ENCODE measurements around the gene TBC1D28.

DNA sequence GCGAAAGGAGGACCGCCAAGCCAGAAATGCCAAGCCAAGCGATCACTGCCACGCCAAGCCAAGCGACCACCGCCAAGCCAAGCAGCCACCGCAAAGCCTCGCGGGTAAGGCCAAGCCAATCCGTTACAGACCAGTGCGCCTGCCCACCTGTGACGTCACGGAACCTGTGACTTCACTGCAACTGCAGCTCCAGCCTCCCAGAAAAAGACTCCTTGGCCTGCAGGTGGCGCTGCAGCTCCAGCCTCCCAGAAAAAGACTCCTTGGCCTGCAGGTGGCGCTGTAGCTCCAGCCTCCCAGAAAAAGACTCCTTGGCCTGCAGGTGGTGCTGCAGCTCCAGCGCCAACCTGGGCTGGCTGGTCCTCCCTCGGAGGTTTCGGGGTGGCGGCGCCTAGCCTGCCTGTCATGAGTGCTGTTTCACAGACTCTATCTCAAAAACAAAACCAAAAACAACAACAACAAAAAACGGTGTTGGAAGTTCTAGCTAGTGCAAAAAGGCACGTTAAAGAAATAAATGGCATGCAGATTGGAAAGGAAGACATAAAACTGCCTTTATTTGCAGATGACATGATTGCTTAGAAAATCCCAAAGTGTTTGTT is 18.6 kb downstream of the TBC1D28 start:
- TF ChIP-seq, protein P1, sequence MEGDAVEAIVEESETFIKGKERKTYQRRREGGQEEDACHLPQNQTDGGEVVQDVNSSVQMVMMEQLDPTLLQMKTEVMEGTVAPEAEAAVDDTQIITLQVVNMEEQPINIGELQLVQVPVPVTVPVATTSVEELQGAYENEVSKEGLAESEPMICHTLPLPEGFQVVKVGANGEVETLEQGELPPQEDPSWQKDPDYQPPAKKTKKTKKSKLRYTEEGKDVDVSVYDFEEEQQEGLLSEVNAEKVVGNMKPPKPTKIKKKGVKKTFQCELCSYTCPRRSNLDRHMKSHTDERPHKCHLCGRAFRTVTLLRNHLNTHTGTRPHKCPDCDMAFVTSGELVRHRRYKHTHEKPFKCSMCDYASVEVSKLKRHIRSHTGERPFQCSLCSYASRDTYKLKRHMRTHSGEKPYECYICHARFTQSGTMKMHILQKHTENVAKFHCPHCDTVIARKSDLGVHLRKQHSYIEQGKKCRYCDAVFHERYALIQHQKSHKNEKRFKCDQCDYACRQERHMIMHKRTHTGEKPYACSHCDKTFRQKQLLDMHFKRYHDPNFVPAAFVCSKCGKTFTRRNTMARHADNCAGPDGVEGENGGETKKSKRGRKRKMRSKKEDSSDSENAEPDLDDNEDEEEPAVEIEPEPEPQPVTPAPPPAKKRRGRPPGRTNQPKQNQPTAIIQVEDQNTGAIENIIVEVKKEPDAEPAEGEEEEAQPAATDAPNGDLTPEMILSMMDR (IDR thresholded peaks at IDR 0.05), result peak; percentile 100
- peak; percentile 26 for TF ChIP-seq POLR2A (IDR thresholded peaks at IDR 0.05)

All from testis (tissue), 2 donors.